Measurements from ENCODE around the gene CEND1. TPM values are rescaled to one million over a fixed set of nuclear protein-coding genes. Genes with fewer than 3 reads are reported as not detected.
A peak's percentile ranks its signal among the peaks of the same experiment; 100 is the strongest.

CEND1 gene
- total and polyA plus RNA-seq, 2 of the 13 experiments (the other 11 are each of a cell fraction or from before 2014, with no cell fraction given): not detected

DNA sequence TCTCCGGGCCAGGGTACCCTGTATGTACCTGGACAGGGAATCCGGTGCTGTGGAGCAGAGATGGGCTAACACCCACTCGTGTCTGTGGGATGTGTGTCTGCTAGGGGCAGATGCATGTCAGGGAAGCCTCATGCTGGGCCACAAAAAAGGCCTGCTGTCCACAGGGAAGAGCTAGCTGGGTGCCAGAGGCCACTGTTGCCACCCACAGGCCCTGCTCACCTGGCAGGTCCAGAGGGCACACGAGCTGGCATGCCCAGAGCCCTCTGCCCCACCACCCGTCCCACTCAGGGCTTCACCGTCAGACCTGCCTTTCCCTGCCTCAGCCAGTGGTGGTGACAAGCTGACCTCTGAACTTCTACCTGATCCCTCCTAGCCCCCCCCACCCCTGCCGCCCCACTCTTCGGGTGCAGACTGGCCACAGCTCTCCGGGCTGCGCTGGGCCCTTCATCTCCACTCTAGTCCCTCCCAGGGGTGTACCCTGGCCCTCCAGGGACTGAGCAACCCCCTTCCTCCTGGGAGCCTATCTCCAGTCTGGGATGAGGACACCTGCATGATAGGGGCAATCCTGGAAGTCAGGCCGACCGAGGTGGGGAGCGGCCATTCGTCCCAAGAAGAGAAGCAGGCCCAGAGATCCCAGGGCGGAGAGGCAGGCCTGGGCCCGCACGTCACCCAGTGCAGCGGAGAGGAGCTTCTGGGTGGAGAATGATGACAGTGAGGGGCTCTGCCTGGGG lies 6.8 kb upstream of the CEND1 start (continued):
- TF ChIP-seq, protein P1, sequence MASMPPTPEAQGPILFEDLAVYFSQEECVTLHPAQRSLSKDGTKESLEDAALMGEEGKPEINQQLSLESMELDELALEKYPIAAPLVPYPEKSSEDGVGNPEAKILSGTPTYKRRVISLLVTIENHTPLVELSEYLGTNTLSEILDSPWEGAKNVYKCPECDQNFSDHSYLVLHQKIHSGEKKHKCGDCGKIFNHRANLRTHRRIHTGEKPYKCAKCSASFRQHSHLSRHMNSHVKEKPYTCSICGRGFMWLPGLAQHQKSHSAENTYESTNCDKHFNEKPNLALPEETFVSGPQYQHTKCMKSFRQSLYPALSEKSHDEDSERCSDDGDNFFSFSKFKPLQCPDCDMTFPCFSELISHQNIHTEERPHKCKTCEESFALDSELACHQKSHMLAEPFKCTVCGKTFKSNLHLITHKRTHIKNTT (CRISPR knock-in tag; IDR thresholded peaks at IDR 0.05): no peak
- TF ChIP-seq HNF4G (IDR thresholded peaks at IDR 0.05; ENCODE audit: borderline replicate concordance, low read depth, low read length) (peak; percentile 13; the same call in 1 of the 2 replicates), HNF4G (CRISPR knock-in tag; IDR thresholded peaks at IDR 0.05; ENCODE audit: borderline replicate concordance, low read depth) (no peak), SOX5 (CRISPR knock-in tag; IDR thresholded peaks at IDR 0.05; ENCODE audit: borderline replicate concordance) (no peak), TOE1 (CRISPR knock-in tag; IDR thresholded peaks at IDR 0.05) (no peak), ZBTB42 (CRISPR knock-in tag; IDR thresholded peaks at IDR 0.05) (no peak), FOXK1 (CRISPR knock-in tag; IDR thresholded peaks at IDR 0.05; ENCODE audit: borderline replicate concordance, low read depth) (no peak), ZNF775 (CRISPR knock-in tag; IDR thresholded peaks at IDR 0.05; ENCODE audit: borderline replicate concordance) (no peak), ZBTB7B (CRISPR knock-in tag; IDR thresholded peaks at IDR 0.05) (no peak), YEATS2 (CRISPR knock-in tag; IDR thresholded peaks at IDR 0.05; ENCODE audit: borderline replicate concordance) (no peak), ZNF136 (CRISPR knock-in tag; IDR thresholded peaks at IDR 0.05; ENCODE audit: low read depth) (no peak), ZNF761 (CRISPR knock-in tag; conservative IDR thresholded peaks at IDR 0.05) (no peak), ZFP90 (CRISPR knock-in tag; IDR thresholded peaks at IDR 0.05; ENCODE audit: borderline replicate concordance) (no peak), HNRNPL (IDR thresholded peaks at IDR 0.05; ENCODE audit: low read depth, low read length) (peak; percentile 89), ZFP36L2 (CRISPR knock-in tag; IDR thresholded peaks at IDR 0.05) (no peak), STAT5B (CRISPR knock-in tag; IDR thresholded peaks at IDR 0.05) (no peak)
- TF ChIP-seq, protein P2, sequence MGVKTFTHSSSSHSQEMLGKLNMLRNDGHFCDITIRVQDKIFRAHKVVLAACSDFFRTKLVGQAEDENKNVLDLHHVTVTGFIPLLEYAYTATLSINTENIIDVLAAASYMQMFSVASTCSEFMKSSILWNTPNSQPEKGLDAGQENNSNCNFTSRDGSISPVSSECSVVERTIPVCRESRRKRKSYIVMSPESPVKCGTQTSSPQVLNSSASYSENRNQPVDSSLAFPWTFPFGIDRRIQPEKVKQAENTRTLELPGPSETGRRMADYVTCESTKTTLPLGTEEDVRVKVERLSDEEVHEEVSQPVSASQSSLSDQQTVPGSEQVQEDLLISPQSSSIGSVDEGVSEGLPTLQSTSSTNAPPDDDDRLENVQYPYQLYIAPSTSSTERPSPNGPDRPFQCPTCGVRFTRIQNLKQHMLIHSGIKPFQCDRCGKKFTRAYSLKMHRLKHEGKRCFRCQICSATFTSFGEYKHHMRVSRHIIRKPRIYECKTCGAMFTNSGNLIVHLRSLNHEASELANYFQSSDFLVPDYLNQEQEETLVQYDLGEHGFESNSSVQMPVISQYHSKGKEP (CRISPR knock-in tag; IDR thresholded peaks at IDR 0.05): no peak
- TF ChIP-seq, protein P3, sequence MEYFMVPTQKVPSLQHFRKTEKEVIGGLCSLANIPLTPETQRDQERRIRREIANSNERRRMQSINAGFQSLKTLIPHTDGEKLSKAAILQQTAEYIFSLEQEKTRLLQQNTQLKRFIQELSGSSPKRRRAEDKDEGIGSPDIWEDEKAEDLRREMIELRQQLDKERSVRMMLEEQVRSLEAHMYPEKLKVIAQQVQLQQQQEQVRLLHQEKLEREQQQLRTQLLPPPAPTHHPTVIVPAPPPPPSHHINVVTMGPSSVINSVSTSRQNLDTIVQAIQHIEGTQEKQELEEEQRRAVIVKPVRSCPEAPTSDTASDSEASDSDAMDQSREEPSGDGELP (IDR thresholded peaks at IDR 0.05; ENCODE audit: borderline replicate concordance, low read depth): no peak
- TF ChIP-seq, protein P4, sequence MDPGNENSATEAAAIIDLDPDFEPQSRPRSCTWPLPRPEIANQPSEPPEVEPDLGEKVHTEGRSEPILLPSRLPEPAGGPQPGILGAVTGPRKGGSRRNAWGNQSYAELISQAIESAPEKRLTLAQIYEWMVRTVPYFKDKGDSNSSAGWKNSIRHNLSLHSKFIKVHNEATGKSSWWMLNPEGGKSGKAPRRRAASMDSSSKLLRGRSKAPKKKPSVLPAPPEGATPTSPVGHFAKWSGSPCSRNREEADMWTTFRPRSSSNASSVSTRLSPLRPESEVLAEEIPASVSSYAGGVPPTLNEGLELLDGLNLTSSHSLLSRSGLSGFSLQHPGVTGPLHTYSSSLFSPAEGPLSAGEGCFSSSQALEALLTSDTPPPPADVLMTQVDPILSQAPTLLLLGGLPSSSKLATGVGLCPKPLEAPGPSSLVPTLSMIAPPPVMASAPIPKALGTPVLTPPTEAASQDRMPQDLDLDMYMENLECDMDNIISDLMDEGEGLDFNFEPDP (CRISPR knock-in tag; conservative IDR thresholded peaks at IDR 0.05): no peak
- TF ChIP-seq, protein P5, sequence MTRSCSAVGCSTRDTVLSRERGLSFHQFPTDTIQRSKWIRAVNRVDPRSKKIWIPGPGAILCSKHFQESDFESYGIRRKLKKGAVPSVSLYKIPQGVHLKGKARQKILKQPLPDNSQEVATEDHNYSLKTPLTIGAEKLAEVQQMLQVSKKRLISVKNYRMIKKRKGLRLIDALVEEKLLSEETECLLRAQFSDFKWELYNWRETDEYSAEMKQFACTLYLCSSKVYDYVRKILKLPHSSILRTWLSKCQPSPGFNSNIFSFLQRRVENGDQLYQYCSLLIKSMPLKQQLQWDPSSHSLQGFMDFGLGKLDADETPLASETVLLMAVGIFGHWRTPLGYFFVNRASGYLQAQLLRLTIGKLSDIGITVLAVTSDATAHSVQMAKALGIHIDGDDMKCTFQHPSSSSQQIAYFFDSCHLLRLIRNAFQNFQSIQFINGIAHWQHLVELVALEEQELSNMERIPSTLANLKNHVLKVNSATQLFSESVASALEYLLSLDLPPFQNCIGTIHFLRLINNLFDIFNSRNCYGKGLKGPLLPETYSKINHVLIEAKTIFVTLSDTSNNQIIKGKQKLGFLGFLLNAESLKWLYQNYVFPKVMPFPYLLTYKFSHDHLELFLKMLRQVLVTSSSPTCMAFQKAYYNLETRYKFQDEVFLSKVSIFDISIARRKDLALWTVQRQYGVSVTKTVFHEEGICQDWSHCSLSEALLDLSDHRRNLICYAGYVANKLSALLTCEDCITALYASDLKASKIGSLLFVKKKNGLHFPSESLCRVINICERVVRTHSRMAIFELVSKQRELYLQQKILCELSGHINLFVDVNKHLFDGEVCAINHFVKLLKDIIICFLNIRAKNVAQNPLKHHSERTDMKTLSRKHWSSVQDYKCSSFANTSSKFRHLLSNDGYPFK (CRISPR knock-in tag; IDR thresholded peaks at IDR 0.05; ENCODE audit: borderline replicate concordance): no peak
- TF ChIP-seq, protein P6, sequence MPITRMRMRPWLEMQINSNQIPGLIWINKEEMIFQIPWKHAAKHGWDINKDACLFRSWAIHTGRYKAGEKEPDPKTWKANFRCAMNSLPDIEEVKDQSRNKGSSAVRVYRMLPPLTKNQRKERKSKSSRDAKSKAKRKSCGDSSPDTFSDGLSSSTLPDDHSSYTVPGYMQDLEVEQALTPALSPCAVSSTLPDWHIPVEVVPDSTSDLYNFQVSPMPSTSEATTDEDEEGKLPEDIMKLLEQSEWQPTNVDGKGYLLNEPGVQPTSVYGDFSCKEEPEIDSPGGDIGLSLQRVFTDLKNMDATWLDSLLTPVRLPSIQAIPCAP (CRISPR knock-in tag; IDR thresholded peaks at IDR 0.05; ENCODE audit: low read depth): 0 out of 2 replicates have a peak, but pooled peaks have one; percentile 10

Measured in HepG2 (cell line).